Activated CD4-positive, alpha-beta T cell treated with anti-CD3 and anti-CD28 coated beads for 1 hour (primary cell): ENCODE data around the gene TNRC6B.
A peak's percentile ranks its signal among the peaks of the same experiment; 100 is the strongest.
"Not testable (repeated sequence)": the region's sequence is repeated elsewhere in the genome, so short reads cannot be mapped to it uniquely, and the experiment has no call there.

Experiments
- DNase-seq: peaks from one replicate; pipeline ENCODE4 v3.0.0-alpha.2; 2020

Gene TNRC6B

GRCh38 chr22:40177738-40178416 lies at the start of gene TNRC6B:
Gene TNRC6B (plus strand): TSS chr22:40177925. CDS start chr22:40178136, 211 bp downstream.
- peak; percentile 53 for DNase-seq

- DNase-seq: no peak
Measured at GRCh38 chr22:40128989-40129388, 48.7 kb upstream of the TNRC6B start.

GRCh38 chr22:40137132-40137531 lies 40.6 kb upstream of the TNRC6B start:
- no peak for DNase-seq

- DNase-seq: no peak
Measured at GRCh38 chr22:40138866-40139265, 38.9 kb upstream of the TNRC6B start.

- no peak for DNase-seq
Measured at GRCh38 chr22:40147388-40148176, 30.1 kb upstream of the TNRC6B start.

- no peak for DNase-seq
Measured at GRCh38 chr22:40153192-40153591, 24.5 kb upstream of the TNRC6B start.

GRCh38 chr22:40153705-40154104 lies 24.0 kb upstream of the TNRC6B start:
- no peak for DNase-seq

GRCh38 chr22:40156001-40156516 lies 21.7 kb upstream of the TNRC6B start:
- no peak for DNase-seq

GRCh38 chr22:40156682-40157081 lies 21.0 kb upstream of the TNRC6B start:
- DNase-seq: not testable (repeated sequence)

- DNase-seq: no peak
Measured at GRCh38 chr22:40157330-40157945, 20.3 kb upstream of the TNRC6B start.

- DNase-seq: no peak
Measured at GRCh38 chr22:40161194-40161593, 16.5 kb upstream of the TNRC6B start.

GRCh38 chr22:40165537-40165936 lies 12.2 kb upstream of the TNRC6B start:
- not testable (repeated sequence) for DNase-seq

- DNase-seq: no peak
Measured at GRCh38 chr22:40175611-40176244, 2.0 kb upstream of the TNRC6B start.

GRCh38 chr22:40176921-40177737 lies 596 bp upstream of the TNRC6B start:
- peak; percentile 63 for DNase-seq

GRCh38 chr22:40178417-40179409 lies 988 bp downstream of the TNRC6B start:
- DNase-seq: no peak

GRCh38 chr22:40179526-40179925 lies 1.8 kb downstream of the TNRC6B start:
- no peak for DNase-seq

GRCh38 chr22:40180403-40180802 lies 2.7 kb downstream of the TNRC6B start:
- no peak for DNase-seq

- DNase-seq: no peak
Measured at GRCh38 chr22:40181323-40181722, 3.6 kb downstream of the TNRC6B start.

GRCh38 chr22:40182231-40182835 lies 4.6 kb downstream of the TNRC6B start:
- DNase-seq: no peak

GRCh38 chr22:40183029-40183581 lies 5.4 kb downstream of the TNRC6B start:
- DNase-seq: no peak
